Measurements from ENCODE around the gene INCENP. TPM values are rescaled to one million over a fixed set of nuclear protein-coding genes. Genes with fewer than 3 reads are reported as not detected.

Gene INCENP
- total RNA-seq, 4 donors from 2014 or later, result 7.7 to 28.8 (median 13.0) TPM

- TF ChIP-seq POLR2A (IDR thresholded peaks at IDR 0.05) (no peak), CTCF (IDR thresholded peaks at IDR 0.05) (no peak), EP300 (IDR thresholded peaks at IDR 0.05) (no peak)
- Histone ChIP-seq H3K36me3 (peaks cover 4 to 98% (median 4%) of the 10 kb centered on the region in 3 donors), H3K27me3 (no peaks in the 10 kb centered on the region), H3K4me1 (peaks cover 0 to 5% (median 0%) of the 10 kb centered on the region in 4 donors), H3K9me3 (no peaks in the 10 kb centered on the region), H3K4me3 (no peak overlapping the region), H3K27ac (no peak overlapping the region)
- WGBS, 2 donors, result 92 to 95% methylated on average over 11 of the region's 11 CpGs
- no peak for DNase-seq (ENCODE audit: low spot score in 2 of 2)
Measured at GRCh38 chr11:62145261-62145871, 21.6 kb downstream of the INCENP start.

- no peak for DNase-seq (ENCODE audit: low spot score in 2 of 2)
- WGBS, 2 donors, result 92 to 93% methylated on average over 36 of the region's 36 CpGs
- TF ChIP-seq POLR2A (IDR thresholded peaks at IDR 0.05) (no peak), CTCF (IDR thresholded peaks at IDR 0.05) (no peak), EP300 (IDR thresholded peaks at IDR 0.05) (no peak)
- Histone ChIP-seq H3K27ac (no peak overlapping the region), H3K4me3 (no peak overlapping the region), H3K27me3 (no peaks in the 10 kb centered on the region), H3K36me3 (peaks cover 0 to 98% (median 4%) of the 10 kb centered on the region in 3 donors), H3K4me1 (peaks cover 0 to 5% (median 0%) of the 10 kb centered on the region in 4 donors), H3K9me3 (no peaks in the 10 kb centered on the region)
Measured at GRCh38 chr11:62146476-62147200, 22.8 kb downstream of the INCENP start.

GRCh38 chr11:62147545-62147944, 23.7 kb downstream of the INCENP start:
- Histone ChIP-seq H3K4me1 (peaks cover 0 to 5% (median 0%) of the 10 kb centered on the region in 4 donors), H3K4me3 (no peak overlapping the region), H3K36me3 (peaks cover 0 to 99% (median 4%) of the 10 kb centered on the region in 3 donors), H3K27me3 (no peaks in the 10 kb centered on the region), H3K9me3 (no peaks in the 10 kb centered on the region), H3K27ac (no peak overlapping the region)
- no peak for DNase-seq (ENCODE audit: low spot score in 2 of 2)
- no peak for TF ChIP-seq POLR2A (IDR thresholded peaks at IDR 0.05)
- no peak for TF ChIP-seq EP300 (IDR thresholded peaks at IDR 0.05)
- no peak for TF ChIP-seq CTCF (IDR thresholded peaks at IDR 0.05)
- WGBS, 2 donors, result 86 to 93% methylated on average over 12 of the region's 12 CpGs

GRCh38 chr11:62148271-62148980, 24.6 kb downstream of the INCENP start:
- 80 to 81% methylated on average over 10 of the region's 10 CpGs for WGBS, 2 donors
- H3K9me3 ChIP-seq, result no peaks in the 10 kb centered on the region
- no peak for DNase-seq (ENCODE audit: low spot score in 2 of 2)
- H3K27me3 ChIP-seq, result no peaks in the 10 kb centered on the region
- H3K4me1 ChIP-seq, result no peaks in the 10 kb centered on the region
- TF ChIP-seq POLR2A (IDR thresholded peaks at IDR 0.05) (no peak), EP300 (IDR thresholded peaks at IDR 0.05) (no peak), CTCF (IDR thresholded peaks at IDR 0.05) (no peak)
- peaks cover 0 to 100% (median 4%) of the 10 kb centered on the region in 3 donors for H3K36me3 ChIP-seq
- no peak overlapping the region for H3K27ac ChIP-seq
- no peak overlapping the region for H3K4me3 ChIP-seq
